NT2/D1 (cell line): ENCODE results near the gene ITPR2.
"Not testable (repeated sequence)": the region's sequence is repeated elsewhere in the genome, so short reads cannot be mapped to it uniquely, and the experiment has no call there.

Experiments
- DNase-seq: peaks from one replicate; pipeline ENCODE4 v3.0.0-alpha.2; 2011; ENCODE audit warnings: low read depth, low spot score
- H3K27me3 ChIP-seq: 2 replicates; pipeline ENCODE4 v1.6.0; 2011; ENCODE audit warnings: mild to moderate bottlenecking; ENCODE audit not compliant: insufficient read length, insufficient read depth
- H3K36me3 ChIP-seq: 2 replicates; pipeline ENCODE4 v1.6.1; 2011; ENCODE audit warnings: mild to moderate bottlenecking, low read length, mixed read lengths; ENCODE audit not compliant: insufficient read depth, insufficient read length
- H3K4me1 ChIP-seq: 2 replicates; pipeline ENCODE4 v1.5.1; 2011; ENCODE audit not compliant: insufficient read depth, insufficient read length
- H3K4me3 ChIP-seq: 2 replicates; pipeline ENCODE4 v1.5.1; 2011; ENCODE audit warnings: low read depth; ENCODE audit not compliant: insufficient read length
- H3K9ac ChIP-seq: 2 replicates; pipeline ENCODE4 v1.6.0; 2011; ENCODE audit warnings: low read depth; ENCODE audit not compliant: insufficient read length
- H3K9me3 ChIP-seq: 2 replicates; pipeline ENCODE4 v1.5.1; 2011; ENCODE audit warnings: mild to moderate bottlenecking, low read length; ENCODE audit not compliant: insufficient read depth
- SUZ12 ChIP-seq: IDR thresholded peaks from 2 replicates; pipeline ENCODE4 v1.6.1; 2011; ENCODE audit not compliant: insufficient read length, insufficient read depth; ENCODE audit errors: extremely low read depth
- YY1 ChIP-seq: IDR thresholded peaks from 2 replicates; pipeline ENCODE4 v1.6.1; 2011; ENCODE audit not compliant: insufficient read length, insufficient read depth
- ZNF274 ChIP-seq: IDR thresholded peaks from 2 replicates; pipeline ENCODE4 v1.6.1; 2011; ENCODE audit warnings: mild to moderate bottlenecking, low read depth, low read length

Gene ITPR2

DNA sequence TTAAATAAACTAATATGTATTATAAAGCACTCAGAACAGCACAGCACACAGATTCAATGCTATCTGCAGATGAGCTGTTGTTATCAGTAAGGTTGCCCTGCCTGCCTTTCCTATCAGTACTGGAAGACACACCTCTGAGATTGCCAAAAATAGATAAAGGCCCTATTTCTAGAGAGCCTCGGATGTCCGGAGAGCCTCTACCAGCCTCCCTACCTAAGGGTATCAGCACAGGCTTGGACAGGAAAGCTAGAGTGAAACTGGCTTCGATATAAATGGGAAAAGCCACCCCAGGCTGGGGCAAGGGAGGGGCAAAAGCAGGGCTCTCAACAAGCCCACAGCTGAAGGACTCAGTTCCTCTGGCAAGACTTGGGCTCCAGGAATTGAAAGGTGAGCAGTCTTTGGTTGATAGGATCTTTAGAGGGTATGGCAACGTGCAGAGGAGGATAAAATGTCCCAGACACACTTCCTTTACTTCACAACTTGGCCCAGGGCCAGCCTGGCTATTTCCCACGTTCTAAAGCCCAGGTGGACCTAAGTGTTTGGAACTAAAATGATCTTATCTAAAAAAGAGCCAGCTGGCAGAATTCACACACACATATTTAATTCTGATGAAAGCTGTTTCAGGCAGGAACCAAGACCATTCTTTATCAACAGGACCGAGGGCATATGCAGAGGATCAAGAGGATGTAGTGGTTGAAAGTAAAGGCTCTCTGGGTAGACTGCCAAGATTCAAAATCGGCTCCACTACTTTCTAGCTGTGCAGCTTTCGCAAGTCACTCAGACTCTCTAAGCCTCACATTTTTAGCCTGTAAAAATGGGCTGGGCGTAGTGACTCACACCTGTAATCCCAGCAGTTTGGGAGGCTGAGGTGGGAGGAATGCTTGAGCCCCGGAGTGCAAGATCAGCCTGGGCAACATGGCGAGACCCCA is 37.8 kb upstream of the ITPR2 start:
- Histone ChIP-seq H3K9ac (no peak overlapping the region), H3K9me3 (no peaks in the 10 kb centered on the region), H3K4me1 (peaks cover 4% of the 10 kb centered on the region), H3K27me3 (no peaks in the 10 kb centered on the region), H3K36me3 (no peaks in the 10 kb centered on the region), H3K4me3 (no peak overlapping the region)
- DNase-seq, result no peak
- TF ChIP-seq ZNF274 (no peak), SUZ12 (no peak), YY1 (no peak)

DNA sequence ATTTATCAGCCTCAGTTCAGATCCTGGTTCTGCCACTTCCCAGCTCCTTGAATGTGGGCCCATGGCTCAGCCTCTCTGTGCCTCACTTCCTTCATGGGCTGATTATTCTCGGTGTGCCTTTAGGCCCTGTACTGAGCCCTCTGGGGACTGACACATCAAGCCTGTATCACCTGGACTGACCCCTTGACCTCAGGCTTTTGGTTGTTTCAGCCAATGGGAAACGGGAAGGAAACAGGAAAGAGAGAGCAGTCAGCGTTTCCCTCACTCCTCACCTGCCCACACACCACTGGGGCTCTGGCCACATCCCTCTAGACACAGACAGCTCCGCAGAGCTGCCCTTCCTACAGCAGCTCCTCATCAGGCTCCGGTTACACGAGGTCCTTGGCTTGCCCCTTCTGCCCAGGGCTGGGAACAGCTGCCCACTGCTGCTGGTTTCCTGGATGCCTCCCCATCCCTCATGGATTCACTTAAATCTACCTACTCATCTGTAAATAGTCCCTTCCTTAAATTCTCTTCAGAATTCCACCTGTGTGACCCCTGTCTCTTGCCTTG is 37.0 kb upstream of the ITPR2 start:
- Histone ChIP-seq H3K36me3 (no peaks in the 10 kb centered on the region), H3K4me1 (peaks cover 4% of the 10 kb centered on the region), H3K27me3 (no peaks in the 10 kb centered on the region), H3K9me3 (no peaks in the 10 kb centered on the region), H3K9ac (no peak overlapping the region), H3K4me3 (no peak overlapping the region)
- TF ChIP-seq YY1, result no peak
- TF ChIP-seq SUZ12, result no peak
- TF ChIP-seq ZNF274, result no peak
- no peak for DNase-seq

DNA sequence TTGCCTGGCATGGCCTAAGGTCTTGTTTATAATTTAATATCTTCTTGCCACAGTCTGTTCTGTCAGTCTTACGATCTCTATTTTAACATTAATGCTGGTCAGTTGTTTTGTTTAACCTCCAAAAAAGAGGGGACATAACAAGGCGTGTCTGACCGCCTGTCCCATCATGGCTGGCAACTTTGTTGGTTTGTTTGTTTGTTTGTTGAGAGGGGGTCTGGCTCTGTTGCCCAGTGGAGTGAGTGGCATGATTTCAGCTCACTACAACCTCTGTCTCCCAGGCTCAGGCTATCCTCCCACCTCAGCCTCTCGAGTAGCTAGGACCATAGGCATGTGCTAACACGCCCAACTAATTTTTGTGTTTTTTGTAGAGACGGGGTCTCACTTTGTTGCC is 36.1 kb upstream of the ITPR2 start:
- Histone ChIP-seq H3K4me1 (peaks cover 4% of the 10 kb centered on the region), H3K4me3 (no peak overlapping the region), H3K36me3 (no peaks in the 10 kb centered on the region), H3K27me3 (no peaks in the 10 kb centered on the region), H3K9me3 (no peaks in the 10 kb centered on the region), H3K9ac (no peak overlapping the region)
- DNase-seq, result no peak
- TF ChIP-seq SUZ12, result no peak
- no peak for TF ChIP-seq YY1
- TF ChIP-seq ZNF274, result no peak

DNA sequence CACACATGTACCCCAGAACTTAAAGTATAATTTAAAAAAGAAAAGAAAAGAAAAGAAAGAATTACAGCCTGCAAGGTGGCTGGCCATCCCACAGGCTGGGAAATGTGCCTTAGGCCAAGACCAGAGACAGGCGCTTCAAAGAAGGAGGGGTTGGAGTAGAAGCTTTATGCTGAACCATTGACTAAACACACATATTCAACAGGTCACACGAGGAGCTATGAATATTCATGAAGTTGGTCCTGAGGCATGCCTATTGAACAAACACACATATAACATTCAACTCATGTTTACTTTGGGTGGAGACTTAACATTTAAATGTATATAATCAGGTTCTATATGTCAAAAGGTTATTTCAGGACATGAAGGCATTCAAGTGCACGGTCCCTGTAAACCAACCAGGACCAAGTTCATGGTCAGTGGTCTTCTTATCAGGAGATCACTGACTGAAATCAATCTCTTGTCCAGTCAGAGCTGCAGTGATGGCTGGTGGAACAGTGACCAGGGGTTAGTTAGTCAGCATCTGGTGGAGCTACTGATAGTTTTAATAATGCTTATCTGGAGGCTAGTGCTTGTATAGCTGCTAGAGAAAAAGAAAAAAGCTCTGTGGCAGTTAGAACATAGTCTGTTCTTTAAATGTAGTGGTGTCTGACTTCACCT is 35.6 kb upstream of the ITPR2 start:
- H3K4me1 ChIP-seq, result peaks cover 4% of the 10 kb centered on the region
- no peak for TF ChIP-seq SUZ12
- TF ChIP-seq YY1, result no peak
- no peak overlapping the region for H3K4me3 ChIP-seq
- DNase-seq, result no peak
- no peaks in the 10 kb centered on the region for H3K36me3 ChIP-seq
- H3K27me3 ChIP-seq, result no peaks in the 10 kb centered on the region
- H3K9ac ChIP-seq, result no peak overlapping the region
- H3K9me3 ChIP-seq, result no peaks in the 10 kb centered on the region

DNA sequence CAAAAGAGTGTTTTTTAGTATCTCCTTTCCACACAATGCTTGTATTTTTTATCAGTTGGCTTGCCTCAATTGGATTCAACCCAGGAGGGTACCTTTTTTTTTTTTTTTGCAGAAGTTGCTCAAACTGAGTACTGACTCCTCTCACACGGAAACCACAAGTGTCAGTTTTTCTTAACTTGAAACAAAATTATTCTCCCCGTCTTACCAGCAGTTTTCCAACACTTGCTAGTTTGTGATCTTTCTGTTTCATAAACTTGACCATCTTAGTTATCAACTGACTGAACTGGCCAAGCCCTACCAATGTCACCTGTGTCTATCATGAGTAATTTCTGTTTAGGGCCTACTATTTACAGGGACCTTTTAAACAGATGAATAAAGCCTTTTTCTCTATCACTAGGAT is 34.1 kb upstream of the ITPR2 start:
- Histone ChIP-seq H3K27me3 (no peaks in the 10 kb centered on the region), H3K9me3 (no peaks in the 10 kb centered on the region), H3K4me1 (peaks cover 4% of the 10 kb centered on the region), H3K36me3 (no peaks in the 10 kb centered on the region), H3K9ac (no peak overlapping the region), H3K4me3 (no peak overlapping the region)
- TF ChIP-seq SUZ12 (no peak), YY1 (no peak), ZNF274 (no peak)
- no peak for DNase-seq

DNA sequence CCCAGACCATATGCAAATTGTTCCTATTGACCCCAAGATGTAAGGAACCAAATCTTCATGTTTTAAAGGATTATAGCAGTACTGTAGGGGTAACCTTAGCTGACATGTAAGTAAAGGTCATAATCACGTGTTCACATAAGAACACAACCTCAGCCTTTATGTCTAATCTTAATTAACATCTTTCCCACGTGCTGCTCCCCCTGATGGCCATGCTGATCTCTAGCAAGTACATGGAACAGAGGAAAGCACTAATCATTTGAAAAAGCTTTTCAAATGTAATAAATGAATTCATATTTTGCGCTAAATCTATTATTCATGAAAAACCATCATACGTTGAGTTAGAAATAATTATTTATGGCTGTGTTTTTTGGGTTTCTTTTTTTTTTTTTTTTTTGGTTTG is 30.5 kb upstream of the ITPR2 start:
- H3K27me3 ChIP-seq, result no peaks in the 10 kb centered on the region
- no peak for TF ChIP-seq SUZ12
- no peak for TF ChIP-seq YY1
- TF ChIP-seq ZNF274, result no peak
- no peak for DNase-seq
- no peaks in the 10 kb centered on the region for H3K9me3 ChIP-seq
- no peak overlapping the region for H3K4me3 ChIP-seq
- no peak overlapping the region for H3K9ac ChIP-seq
- H3K4me1 ChIP-seq, result no peaks in the 10 kb centered on the region
- no peaks in the 10 kb centered on the region for H3K36me3 ChIP-seq

DNA sequence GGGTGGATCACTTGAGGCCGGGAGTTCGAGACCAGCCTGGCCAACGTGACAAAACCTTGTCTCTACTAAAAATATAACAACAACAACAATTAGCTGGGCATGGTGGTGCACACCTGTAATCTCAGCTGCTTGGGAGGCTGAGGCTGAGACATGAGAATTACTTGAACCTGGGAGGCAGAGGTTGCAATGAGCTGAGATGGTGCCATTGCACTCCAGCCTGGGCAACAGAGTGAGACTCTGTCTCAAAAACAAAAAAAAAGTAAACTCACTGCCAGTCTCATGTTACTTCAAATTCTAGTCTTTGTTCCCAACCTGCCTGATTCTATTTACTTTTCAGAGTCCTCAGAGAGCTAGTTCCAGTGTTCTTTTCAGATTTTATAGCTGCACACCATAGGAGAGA is 29.8 kb upstream of the ITPR2 start:
- H3K36me3 ChIP-seq, H3K4me1 ChIP-seq, DNase-seq, H3K27me3 ChIP-seq, H3K9ac ChIP-seq, H3K9me3 ChIP-seq, H3K4me3 ChIP-seq: not testable (repeated sequence)

DNA sequence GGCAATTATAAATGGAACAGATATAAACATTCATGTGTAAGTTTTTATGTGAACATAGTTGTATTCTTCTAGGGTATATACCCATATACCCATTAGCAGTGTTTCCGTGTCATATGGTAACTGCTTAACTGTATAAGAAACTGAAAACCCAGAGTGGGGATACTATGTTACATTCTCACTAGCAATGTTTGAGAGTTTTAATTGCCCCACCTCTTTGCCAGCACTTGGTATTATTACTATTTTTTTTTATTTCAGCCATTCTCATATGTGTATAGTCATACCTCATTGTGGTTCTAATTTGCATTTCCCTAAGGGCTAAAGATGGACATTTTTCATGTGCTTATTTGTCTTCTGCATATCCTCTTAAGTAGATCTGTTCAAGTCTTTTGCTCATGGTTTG is 28.7 kb upstream of the ITPR2 start:
- no peak for DNase-seq
- Histone ChIP-seq H3K9me3 (no peaks in the 10 kb centered on the region), H3K27me3 (no peaks in the 10 kb centered on the region), H3K36me3 (no peaks in the 10 kb centered on the region), H3K9ac (no peak overlapping the region), H3K4me3 (no peak overlapping the region), H3K4me1 (peaks cover 2% of the 10 kb centered on the region)
- TF ChIP-seq SUZ12, result no peak
- TF ChIP-seq YY1, result no peak
- TF ChIP-seq ZNF274, result no peak
